ENCODE data around the gene PLIN5. TPM values are rescaled to one million over a fixed set of nuclear protein-coding genes. Genes with fewer than 3 reads are reported as not detected.

Gene PLIN5
- total RNA-seq, 1 experiment from 2014 or later, result 3.9 TPM

DNA sequence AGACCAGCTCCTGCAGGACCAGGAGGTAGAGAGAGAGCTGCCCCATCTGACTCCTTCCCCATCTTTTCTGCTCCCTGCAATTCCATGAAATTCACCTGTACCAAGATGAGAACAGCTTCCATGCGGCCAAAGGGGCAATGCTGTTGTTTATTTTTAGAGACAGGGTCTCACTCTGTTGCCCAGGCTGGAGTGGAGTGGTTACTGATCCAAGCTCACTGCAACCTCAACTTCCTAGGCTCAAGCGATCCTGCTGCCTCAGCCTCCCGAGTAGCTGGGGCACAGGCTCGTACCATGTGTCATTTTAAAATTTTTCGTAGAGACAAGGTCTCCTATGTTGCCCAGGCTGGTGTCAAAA lies 13.2 kb downstream of the PLIN5 start:
- Histone ChIP-seq H2BK20ac (ENCODE audit: low read depth, low read length, poor library complexity, severe bottlenecking) (no peak overlapping the region), H3K79me1 (ENCODE audit: insufficient read depth, low read depth, low read length, poor library complexity, severe bottlenecking) (no peaks in the 10 kb centered on the region), H3K27me3 (ENCODE audit: insufficient read depth, low read length) (no peaks in the 10 kb centered on the region), H2BK5ac (ENCODE audit: insufficient read length, low read length) (no peak overlapping the region), H2BK12ac (ENCODE audit: insufficient read length, low read depth, low read length) (no peak overlapping the region), H4K5ac (ENCODE audit: insufficient read length, low read depth, low read length) (no peak overlapping the region), H4K91ac (ENCODE audit: insufficient read length, low read depth, low read length) (no peak overlapping the region), H3K4me2 (ENCODE audit: insufficient read depth, insufficient read length, low read length) (no peak overlapping the region), H3K9ac (ENCODE audit: extremely low read depth, insufficient read length, low read length) (no peak overlapping the region), H3K23ac (ENCODE audit: insufficient read length, low read depth, low read length) (no peak overlapping the region), H3T11ph (ENCODE audit: low read length) (no peak overlapping the region), H2AFZ (ENCODE audit: low read length) (no peak overlapping the region), H2BK15ac (ENCODE audit: low read depth, low read length) (no peak overlapping the region), H3K23me2 (ENCODE audit: insufficient read length, low read depth, low read length, poor library complexity, severe bottlenecking) (no peaks in the 10 kb centered on the region), H3K27ac (ENCODE audit: insufficient read length, low read depth, low read length) (no peak overlapping the region), H4K20me1 (ENCODE audit: control insufficient read depth, insufficient read depth, insufficient read length) (no peaks in the 10 kb centered on the region), H3K79me2 (ENCODE audit: insufficient read depth, low read length) (no peaks in the 10 kb centered on the region), H3K56ac (ENCODE audit: insufficient read length, low read depth, low read length) (no peak overlapping the region), H3K9me3 (ENCODE audit: control insufficient read depth, low read depth, low read length) (no peaks in the 10 kb centered on the region), H3K14ac (ENCODE audit: insufficient read depth, low read length) (no peak overlapping the region), H2BK120ac (ENCODE audit: low read depth, low read length, poor library complexity, severe bottlenecking) (no peak overlapping the region), H3K18ac (ENCODE audit: insufficient read length, low read depth, low read length) (no peak overlapping the region), H3K4ac (ENCODE audit: low read depth, low read length) (no peak overlapping the region), H3K4me1 (ENCODE audit: insufficient read depth, low read length) (no peaks in the 10 kb centered on the region), H2AK5ac (ENCODE audit: insufficient read length, low read length) (no peak overlapping the region), H4K8ac (replicated peaks; ENCODE audit: insufficient read length, low read depth, low read length) (no peak overlapping the region)
- whole genome bisulfite sequencing (ENCODE audit: extremely low coverage, insufficient read length, low lambda C conversion rate), result no CpG with 5 or more reads among the region's 5 CpGs
- H3K4me1 Mint-ChIP-seq, result peaks cover 3 to 7% of the 10 kb centered on the region in 2 experiments; a peak in 3 of 4 replicates
- H3K36me3 Mint-ChIP-seq (ENCODE audit: insufficient read depth in 1 of 3, low read depth in 3 of 3), result no peaks in the 10 kb centered on the region
- H3K27ac Mint-ChIP-seq, result peak overlapping the region in 1 of 3 experiments; percentile 20; a peak in 1 of 7 replicates
- DNase-seq, result no peak
- H3K9me3 Mint-ChIP-seq, result peaks cover 0 to 2% of the 10 kb centered on the region in 2 experiments; a peak in 1 of 5 replicates
- H3K27me3 Mint-ChIP-seq (ENCODE audit: low read depth), result peaks cover 35% of the 10 kb centered on the region
- TF ChIP-seq, protein P1, sequence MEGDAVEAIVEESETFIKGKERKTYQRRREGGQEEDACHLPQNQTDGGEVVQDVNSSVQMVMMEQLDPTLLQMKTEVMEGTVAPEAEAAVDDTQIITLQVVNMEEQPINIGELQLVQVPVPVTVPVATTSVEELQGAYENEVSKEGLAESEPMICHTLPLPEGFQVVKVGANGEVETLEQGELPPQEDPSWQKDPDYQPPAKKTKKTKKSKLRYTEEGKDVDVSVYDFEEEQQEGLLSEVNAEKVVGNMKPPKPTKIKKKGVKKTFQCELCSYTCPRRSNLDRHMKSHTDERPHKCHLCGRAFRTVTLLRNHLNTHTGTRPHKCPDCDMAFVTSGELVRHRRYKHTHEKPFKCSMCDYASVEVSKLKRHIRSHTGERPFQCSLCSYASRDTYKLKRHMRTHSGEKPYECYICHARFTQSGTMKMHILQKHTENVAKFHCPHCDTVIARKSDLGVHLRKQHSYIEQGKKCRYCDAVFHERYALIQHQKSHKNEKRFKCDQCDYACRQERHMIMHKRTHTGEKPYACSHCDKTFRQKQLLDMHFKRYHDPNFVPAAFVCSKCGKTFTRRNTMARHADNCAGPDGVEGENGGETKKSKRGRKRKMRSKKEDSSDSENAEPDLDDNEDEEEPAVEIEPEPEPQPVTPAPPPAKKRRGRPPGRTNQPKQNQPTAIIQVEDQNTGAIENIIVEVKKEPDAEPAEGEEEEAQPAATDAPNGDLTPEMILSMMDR (conservative IDR thresholded peaks at IDR 0.05), result no peak
- H3K4me3 Mint-ChIP-seq, result no peak overlapping the region
